SK-N-SH treated with all-trans-retinoic acid at 6 μM for 48 hours (cell line): ENCODE measurements around the gene KCTD2.

Experiments used
- ATAC-seq: fragments of 200-7000 bp; cut with Tn5 transposase; 3 replicates; pipeline ENCODE4 v1.9.1; 2020; ENCODE audit warnings: mild to moderate bottlenecking, moderate library complexity
- ARNTL ChIP-seq: fragments of 450-650 bp; formaldehyde crosslinking; IDR thresholded peaks from 2 replicates; pipeline ENCODE4 v1.5.0; 2020; ENCODE audit warnings: low read depth, mild to moderate bottlenecking, moderate library complexity, borderline replicate concordance
- BACH2 ChIP-seq: fragments of 250-450 bp; sonication (Bioruptor Pico); IDR thresholded peaks from 2 replicates; pipeline ENCODE4 v1.9.0; 2021; ENCODE audit warnings: mild to moderate bottlenecking, borderline replicate concordance
- CREB5 ChIP-seq: fragments of 250-450 bp; sonication (Bioruptor Pico); IDR thresholded peaks from 2 replicates; pipeline ENCODE4 v1.5.1; 2020; ENCODE audit warnings: low read depth, mild to moderate bottlenecking, moderate library complexity
- CSDC2 ChIP-seq: fragments of 250-450 bp; sonication (Bioruptor Pico); IDR thresholded peaks from 2 replicates; pipeline ENCODE4 v1.5.0; 2020; ENCODE audit warnings: mild to moderate bottlenecking, moderate library complexity
- ESRRG ChIP-seq: fragments of 250-450 bp; sonication (Bioruptor Pico); IDR thresholded peaks from 2 replicates; pipeline ENCODE4 v1.6.1; 2021; ENCODE audit warnings: mild to moderate bottlenecking
- GLIS3 ChIP-seq: fragments of 250-450 bp; sonication (Bioruptor Pico); IDR thresholded peaks from 2 replicates; pipeline ENCODE4 v1.5.0; 2020; ENCODE audit warnings: mild to moderate bottlenecking, moderate library complexity
- ISL1 ChIP-seq: fragments of 250-450 bp; sonication (Bioruptor Pico); IDR thresholded peaks from 2 replicates; pipeline ENCODE4 v2.1.2; 2022; ENCODE audit warnings: mild to moderate bottlenecking, moderate library complexity
- OSR1 ChIP-seq: fragments of 250-450 bp; sonication (Bioruptor Pico); IDR thresholded peaks from 2 replicates; pipeline ENCODE4 v1.8.0; 2022; ENCODE audit warnings: moderate library complexity, mild to moderate bottlenecking, inconsistent platforms
- PPARA ChIP-seq: fragments of 250-450 bp; sonication (Bioruptor Pico); IDR thresholded peaks from 2 replicates; pipeline ENCODE4 v1.5.0; 2020; ENCODE audit warnings: mild to moderate bottlenecking, borderline replicate concordance
- RARB ChIP-seq: fragments of 250-450 bp; sonication (Bioruptor Pico); IDR thresholded peaks from 2 replicates; pipeline ENCODE4 v1.8.0; 2021; ENCODE audit warnings: mild to moderate bottlenecking, moderate library complexity
- SNAI2 ChIP-seq: fragments of 250-450 bp; sonication (Bioruptor Pico); IDR thresholded peaks from 2 replicates; pipeline ENCODE4 v1.5.0; 2020; ENCODE audit warnings: mild to moderate bottlenecking, moderate library complexity
- TCF4 ChIP-seq: fragments of 250-450 bp; sonication (Bioruptor Pico); IDR thresholded peaks from 2 replicates; pipeline ENCODE4 v1.8.0; 2021; ENCODE audit warnings: mild to moderate bottlenecking, moderate library complexity, borderline replicate concordance
- TOX ChIP-seq: fragments of 250-450 bp; sonication (Bioruptor Pico); IDR thresholded peaks from 2 replicates; pipeline ENCODE4 v1.8.0; 2021; ENCODE audit warnings: mild to moderate bottlenecking, moderate library complexity, borderline replicate concordance
- TSHZ2 ChIP-seq: fragments of 250-450 bp; sonication (Bioruptor Pico); IDR thresholded peaks from 2 replicates; pipeline ENCODE4 v1.5.0; 2020; ENCODE audit warnings: mild to moderate bottlenecking, moderate library complexity
- ZC3H10 ChIP-seq: fragments of 250-450 bp; sonication (Bioruptor Pico); IDR thresholded peaks from 2 replicates; pipeline ENCODE4 v1.5.1; 2021; ENCODE audit warnings: mild to moderate bottlenecking, moderate library complexity
- ZFP3 ChIP-seq: fragments of 250-450 bp; sonication (Bioruptor Pico); IDR thresholded peaks from 2 replicates; pipeline ENCODE4 v1.5.0; 2020; ENCODE audit warnings: mild to moderate bottlenecking, moderate library complexity
- ZFP30 ChIP-seq: fragments of 450-650 bp; formaldehyde crosslinking; IDR thresholded peaks from 2 replicates; pipeline ENCODE4 v1.5.0; 2022; ENCODE audit warnings: mild to moderate bottlenecking, moderate library complexity
- ZNF565 ChIP-seq: fragments of 450-650 bp; formaldehyde crosslinking; conservative IDR thresholded peaks from 2 replicates; pipeline ENCODE4 v1.5.0; 2020; ENCODE audit warnings: low read depth, mild to moderate bottlenecking, moderate library complexity
- ZNF70 ChIP-seq: fragments of 450-650 bp; formaldehyde crosslinking; IDR thresholded peaks from 2 replicates; pipeline ENCODE4 v1.5.0; 2020; ENCODE audit warnings: mild to moderate bottlenecking, moderate library complexity
- ZNF8 ChIP-seq: fragments of 450-650 bp; formaldehyde crosslinking; IDR thresholded peaks from 2 replicates; pipeline ENCODE4 v1.5.0; 2020; ENCODE audit warnings: mild to moderate bottlenecking, moderate library complexity
- TF ChIP-seq, protein P1 (sequence below): fragments of 250-450 bp; sonication (Bioruptor Pico); IDR thresholded peaks from 2 replicates; pipeline ENCODE4 v1.8.0; 2020; ENCODE audit warnings: mild to moderate bottlenecking, moderate library complexity, borderline replicate concordance
- TF ChIP-seq, protein P2 (sequence below): fragments of 250-450 bp; sonication (Bioruptor Pico); IDR thresholded peaks from 2 replicates; pipeline ENCODE4 v1.5.1; 2021; ENCODE audit warnings: mild to moderate bottlenecking, moderate library complexity
- TF ChIP-seq, protein P3 (sequence below): fragments of 250-450 bp; sonication (Bioruptor Pico); IDR thresholded peaks from 2 replicates; pipeline ENCODE4 v1.8.0; 2021; ENCODE audit warnings: low read depth, mild to moderate bottlenecking, moderate library complexity, borderline replicate concordance

The KCTD2 gene

DNA sequence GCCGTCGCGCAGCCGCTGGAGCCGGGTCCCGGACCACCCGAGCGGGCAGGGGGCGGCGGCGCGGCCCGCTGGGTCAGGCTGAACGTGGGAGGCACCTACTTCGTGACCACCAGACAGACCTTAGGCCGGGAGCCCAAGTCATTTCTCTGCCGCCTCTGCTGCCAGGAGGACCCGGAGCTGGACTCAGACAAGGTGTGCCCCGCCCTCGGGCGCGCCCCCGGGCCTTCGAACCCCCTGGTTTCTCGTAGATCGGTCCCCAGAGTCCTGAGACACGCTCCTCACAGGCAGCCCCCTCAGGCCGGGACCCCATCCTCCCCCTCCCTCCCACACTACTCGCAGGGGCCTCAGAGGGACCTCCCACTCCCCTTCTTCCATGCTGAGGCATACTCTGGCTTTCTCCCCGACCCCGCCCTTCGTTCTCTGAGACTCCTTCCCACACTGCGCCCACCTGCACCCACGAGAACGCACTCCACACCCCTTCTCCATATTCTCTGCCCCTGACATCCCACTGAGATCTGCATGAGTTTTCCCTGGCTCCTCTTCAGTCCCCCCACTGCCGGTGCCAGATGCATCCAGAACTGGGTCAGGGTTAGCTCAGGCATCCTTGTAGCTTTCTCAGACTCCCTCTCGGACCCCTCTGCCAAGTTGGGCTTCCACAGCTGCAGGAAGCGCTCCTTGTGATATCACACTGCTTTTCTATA, 523 bp downstream of the KCTD2 start:
- no peak for ATAC-seq

GRCh38 chr17:75048249-75048878, 1.3 kb downstream of the KCTD2 start:
- no peak for ATAC-seq
- TF ChIP-seq TSHZ2 (CRISPR knock-in tag) = no peak
- no peak for TF ChIP-seq ZC3H10 (CRISPR knock-in tag)
- no peak for TF ChIP-seq CSDC2 (CRISPR knock-in tag)
- TF ChIP-seq BACH2 (CRISPR knock-in tag) = no peak
- no peak for TF ChIP-seq ZNF565 (CRISPR knock-in tag)
- no peak for TF ChIP-seq SNAI2 (CRISPR knock-in tag)
- TF ChIP-seq PPARA (CRISPR knock-in tag) = no peak
- no peak for TF ChIP-seq CREB5 (CRISPR knock-in tag)
- TF ChIP-seq ESRRG = no peak
- TF ChIP-seq ZNF70 = no peak
- TF ChIP-seq GLIS3 = no peak
- no peak for TF ChIP-seq ZNF8
- TF ChIP-seq TOX = no peak
- no peak for TF ChIP-seq OSR1 (CRISPR knock-in tag)
- TF ChIP-seq, protein P1, sequence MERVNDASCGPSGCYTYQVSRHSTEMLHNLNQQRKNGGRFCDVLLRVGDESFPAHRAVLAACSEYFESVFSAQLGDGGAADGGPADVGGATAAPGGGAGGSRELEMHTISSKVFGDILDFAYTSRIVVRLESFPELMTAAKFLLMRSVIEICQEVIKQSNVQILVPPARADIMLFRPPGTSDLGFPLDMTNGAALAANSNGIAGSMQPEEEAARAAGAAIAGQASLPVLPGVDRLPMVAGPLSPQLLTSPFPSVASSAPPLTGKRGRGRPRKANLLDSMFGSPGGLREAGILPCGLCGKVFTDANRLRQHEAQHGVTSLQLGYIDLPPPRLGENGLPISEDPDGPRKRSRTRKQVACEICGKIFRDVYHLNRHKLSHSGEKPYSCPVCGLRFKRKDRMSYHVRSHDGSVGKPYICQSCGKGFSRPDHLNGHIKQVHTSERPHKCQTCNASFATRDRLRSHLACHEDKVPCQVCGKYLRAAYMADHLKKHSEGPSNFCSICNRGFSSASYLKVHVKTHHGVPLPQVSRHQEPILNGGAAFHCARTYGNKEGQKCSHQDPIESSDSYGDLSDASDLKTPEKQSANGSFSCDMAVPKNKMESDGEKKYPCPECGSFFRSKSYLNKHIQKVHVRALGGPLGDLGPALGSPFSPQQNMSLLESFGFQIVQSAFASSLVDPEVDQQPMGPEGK (CRISPR knock-in tag) = no peak
- TF ChIP-seq, protein P2, sequence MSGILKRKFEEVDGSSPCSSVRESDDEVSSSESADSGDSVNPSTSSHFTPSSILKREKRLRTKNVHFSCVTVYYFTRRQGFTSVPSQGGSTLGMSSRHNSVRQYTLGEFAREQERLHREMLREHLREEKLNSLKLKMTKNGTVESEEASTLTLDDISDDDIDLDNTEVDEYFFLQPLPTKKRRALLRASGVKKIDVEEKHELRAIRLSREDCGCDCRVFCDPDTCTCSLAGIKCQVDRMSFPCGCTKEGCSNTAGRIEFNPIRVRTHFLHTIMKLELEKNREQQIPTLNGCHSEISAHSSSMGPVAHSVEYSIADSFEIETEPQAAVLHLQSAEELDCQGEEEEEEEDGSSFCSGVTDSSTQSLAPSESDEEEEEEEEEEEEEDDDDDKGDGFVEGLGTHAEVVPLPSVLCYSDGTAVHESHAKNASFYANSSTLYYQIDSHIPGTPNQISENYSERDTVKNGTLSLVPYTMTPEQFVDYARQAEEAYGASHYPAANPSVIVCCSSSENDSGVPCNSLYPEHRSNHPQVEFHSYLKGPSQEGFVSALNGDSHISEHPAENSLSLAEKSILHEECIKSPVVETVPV (CRISPR knock-in tag) = no peak
- TF ChIP-seq, protein P3, sequence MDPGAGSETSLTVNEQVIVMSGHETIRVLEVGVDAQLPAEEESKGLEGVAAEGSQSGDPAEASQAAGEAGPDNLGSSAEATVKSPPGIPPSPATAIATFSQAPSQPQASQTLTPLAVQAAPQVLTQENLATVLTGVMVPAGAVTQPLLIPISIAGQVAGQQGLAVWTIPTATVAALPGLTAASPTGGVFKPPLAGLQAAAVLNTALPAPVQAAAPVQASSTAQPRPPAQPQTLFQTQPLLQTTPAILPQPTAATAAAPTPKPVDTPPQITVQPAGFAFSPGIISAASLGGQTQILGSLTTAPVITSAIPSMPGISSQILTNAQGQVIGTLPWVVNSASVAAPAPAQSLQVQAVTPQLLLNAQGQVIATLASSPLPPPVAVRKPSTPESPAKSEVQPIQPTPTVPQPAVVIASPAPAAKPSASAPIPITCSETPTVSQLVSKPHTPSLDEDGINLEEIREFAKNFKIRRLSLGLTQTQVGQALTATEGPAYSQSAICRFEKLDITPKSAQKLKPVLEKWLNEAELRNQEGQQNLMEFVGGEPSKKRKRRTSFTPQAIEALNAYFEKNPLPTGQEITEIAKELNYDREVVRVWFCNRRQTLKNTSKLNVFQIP (CRISPR knock-in tag) = no peak
- TF ChIP-seq ARNTL (CRISPR knock-in tag) = no peak
- TF ChIP-seq ZFP3 (CRISPR knock-in tag) = no peak
- TF ChIP-seq ISL1 (CRISPR knock-in tag) = no peak

More for the DNA sequence above, 523 bp downstream of the KCTD2 start:
- TF ChIP-seq ZFP30 (CRISPR knock-in tag) (no peak), ZNF565 (CRISPR knock-in tag) (no peak), TOX (no peak), TCF4 (CRISPR knock-in tag) (no peak), ISL1 (CRISPR knock-in tag) (no peak), ZFP3 (CRISPR knock-in tag) (no peak), CREB5 (CRISPR knock-in tag) (no peak), BACH2 (CRISPR knock-in tag) (no peak), ZC3H10 (CRISPR knock-in tag) (no peak), RARB (CRISPR knock-in tag) (no peak), ZNF8 (no peak)
- TF ChIP-seq, protein P3 (CRISPR knock-in tag) = no peak
